ENCODE data around the gene RAB3A. TPM values are rescaled to one million over a fixed set of nuclear protein-coding genes. Genes with fewer than 3 reads are reported as not detected.

Gene RAB3A, protein sequence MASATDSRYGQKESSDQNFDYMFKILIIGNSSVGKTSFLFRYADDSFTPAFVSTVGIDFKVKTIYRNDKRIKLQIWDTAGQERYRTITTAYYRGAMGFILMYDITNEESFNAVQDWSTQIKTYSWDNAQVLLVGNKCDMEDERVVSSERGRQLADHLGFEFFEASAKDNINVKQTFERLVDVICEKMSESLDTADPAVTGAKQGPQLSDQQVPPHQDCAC
- 1 to 10 TPM in 1 of 2 donors, under 1 TPM in 1; 0.52 to 8.2 TPM for total RNA-seq

DNA sequence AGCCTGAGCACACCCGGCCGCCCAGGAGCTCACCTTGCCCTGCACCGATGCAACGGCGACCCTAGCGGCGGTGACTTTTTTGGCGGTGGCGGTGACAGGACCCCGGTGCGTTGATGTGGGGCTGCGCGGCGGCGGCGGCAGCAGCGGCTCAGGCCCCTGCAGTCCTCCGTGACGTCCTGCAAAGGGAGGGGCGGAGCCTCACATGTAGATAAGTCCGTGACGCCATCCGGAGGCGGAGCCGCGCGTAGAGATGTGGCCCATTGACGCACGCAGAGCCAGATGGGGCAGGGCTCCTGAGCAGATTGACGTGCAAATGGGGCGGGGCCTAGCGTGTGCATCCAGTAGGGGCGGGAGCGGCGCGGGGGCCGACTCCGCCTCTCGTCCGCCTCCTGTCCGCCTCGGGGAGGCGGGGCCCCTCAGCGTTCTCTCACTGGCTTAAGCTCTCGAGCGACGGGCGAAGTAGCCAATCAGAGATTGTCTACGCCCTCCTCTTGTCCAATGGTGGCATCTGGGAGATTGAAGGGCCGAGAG is at the start of gene RAB3A:
Gene RAB3A, minus strand, starts transcription at position 180 of the 531 bp plus-strand sequence. CDS start 1,302 bp downstream, outside the sequence.
- TF ChIP-seq POLR2A (IDR thresholded peaks at IDR 0.05), result peak in 1 of 3 donors; percentile 69
- TF ChIP-seq, protein P1, sequence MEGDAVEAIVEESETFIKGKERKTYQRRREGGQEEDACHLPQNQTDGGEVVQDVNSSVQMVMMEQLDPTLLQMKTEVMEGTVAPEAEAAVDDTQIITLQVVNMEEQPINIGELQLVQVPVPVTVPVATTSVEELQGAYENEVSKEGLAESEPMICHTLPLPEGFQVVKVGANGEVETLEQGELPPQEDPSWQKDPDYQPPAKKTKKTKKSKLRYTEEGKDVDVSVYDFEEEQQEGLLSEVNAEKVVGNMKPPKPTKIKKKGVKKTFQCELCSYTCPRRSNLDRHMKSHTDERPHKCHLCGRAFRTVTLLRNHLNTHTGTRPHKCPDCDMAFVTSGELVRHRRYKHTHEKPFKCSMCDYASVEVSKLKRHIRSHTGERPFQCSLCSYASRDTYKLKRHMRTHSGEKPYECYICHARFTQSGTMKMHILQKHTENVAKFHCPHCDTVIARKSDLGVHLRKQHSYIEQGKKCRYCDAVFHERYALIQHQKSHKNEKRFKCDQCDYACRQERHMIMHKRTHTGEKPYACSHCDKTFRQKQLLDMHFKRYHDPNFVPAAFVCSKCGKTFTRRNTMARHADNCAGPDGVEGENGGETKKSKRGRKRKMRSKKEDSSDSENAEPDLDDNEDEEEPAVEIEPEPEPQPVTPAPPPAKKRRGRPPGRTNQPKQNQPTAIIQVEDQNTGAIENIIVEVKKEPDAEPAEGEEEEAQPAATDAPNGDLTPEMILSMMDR (IDR thresholded peaks at IDR 0.05), result peak in 3 of 7 experiments; percentile 12 to 17 (median 14)
- H3K36me3 ChIP-seq (replicated peaks in 1 of 2; ENCODE audit: insufficient read depth in 1 of 2, low read depth in 2 of 2), result no peaks in the 10 kb centered on the region
- WGBS, 2 donors, result 0% methylated on average over 1 to 50 of the region's 50 CpGs
- no peaks in the 10 kb centered on the region for H3K9me3 ChIP-seq
- DNase-seq (peak; percentile 100), ATAC-seq (peak; percentile 94)
- peak within 1 kb of the TSS; percentile 32 to 80 for H3K4me3 ChIP-seq
- H3K27ac ChIP-seq, result peak within 1 kb of the TSS; percentile 71 to 95 (median 86)
- H3K4me1 ChIP-seq, result peaks cover 26% of the 10 kb centered on the region
- H3K27me3 ChIP-seq, result no peaks in the 10 kb centered on the region
- intact Hi-C loops (cut with DNase I), result no loop called here

DNA sequence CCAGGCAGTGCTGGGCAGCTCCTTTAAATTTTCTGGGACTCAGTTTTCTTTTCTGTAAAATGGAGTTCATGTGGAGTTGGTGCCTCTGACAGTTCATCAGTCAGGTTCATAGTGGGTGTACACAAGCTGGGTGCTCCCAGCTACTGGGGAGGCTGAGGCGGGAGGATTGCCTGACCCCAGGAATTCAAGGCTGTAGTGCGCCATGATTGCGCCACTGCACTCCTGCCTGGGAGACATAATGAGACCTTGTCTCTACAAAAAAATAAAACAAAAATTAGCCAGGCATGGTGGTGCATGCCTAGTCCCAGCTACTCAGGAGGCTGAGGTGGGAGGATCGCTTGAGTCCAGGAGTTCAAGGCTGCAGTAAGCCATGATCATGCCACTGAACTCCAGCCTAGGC is 49.3 kb upstream of the RAB3A start:
- ATAC-seq (no peak), DNase-seq (no peak)
- Histone ChIP-seq H3K36me3 (replicated peaks in 1 of 2; ENCODE audit: insufficient read depth in 1 of 2, low read depth in 2 of 2) (no peaks in the 10 kb centered on the region), H3K27me3 (no peaks in the 10 kb centered on the region), H3K9me3 (no peaks in the 10 kb centered on the region), H3K4me1 (peaks cover 10% of the 10 kb centered on the region), H3K27ac (no peak overlapping the region), H3K4me3 (no peak overlapping the region)
- 65 to 79% methylated on average over 3 to 4 of the region's 4 CpGs for WGBS, 2 donors
- intact Hi-C loops (cut with DNase I), result loop anchor here (5.0 kb wide), 1 partner anchor 41 kb away; no protein-coding TSS in a partner anchor
- TF ChIP-seq, protein P1 (IDR thresholded peaks at IDR 0.05), result no peak
- TF ChIP-seq POLR2A (IDR thresholded peaks at IDR 0.05), result no peak

DNA sequence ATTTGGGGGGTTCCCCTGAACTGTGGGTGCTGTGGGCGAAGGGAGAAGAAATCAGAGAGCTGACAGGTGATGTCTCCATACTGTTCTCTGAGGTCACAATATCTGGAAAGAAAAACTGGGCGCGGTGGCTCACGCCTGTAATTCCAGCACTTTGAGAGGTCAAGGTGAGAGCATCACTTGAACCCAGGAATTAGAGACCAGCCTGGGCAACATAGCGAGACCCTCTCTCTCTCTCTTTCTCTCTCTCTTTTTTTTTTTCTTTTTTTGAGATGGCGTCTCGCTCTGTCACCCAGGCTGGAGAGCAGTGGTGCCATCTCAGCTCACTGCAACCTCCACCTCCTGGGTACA is 48.5 kb upstream of the RAB3A start:
- peaks cover 10% of the 10 kb centered on the region for H3K4me1 ChIP-seq
- ATAC-seq (no peak), DNase-seq (no peak)
- intact Hi-C loops (cut with DNase I), result loop anchor here (5.0 kb wide), 1 partner anchor 40 kb away; no protein-coding TSS in a partner anchor
- H3K36me3 ChIP-seq (replicated peaks in 1 of 2; ENCODE audit: insufficient read depth in 1 of 2, low read depth in 2 of 2), result no peaks in the 10 kb centered on the region
- H3K9me3 ChIP-seq, result no peaks in the 10 kb centered on the region
- H3K4me3 ChIP-seq, result no peak overlapping the region
- no peak overlapping the region for H3K27ac ChIP-seq
- H3K27me3 ChIP-seq, result no peaks in the 10 kb centered on the region
- 59 to 65% methylated on average over 6 to 7 of the region's 7 CpGs for WGBS, 2 donors
- TF ChIP-seq, protein P1 (IDR thresholded peaks at IDR 0.05), result no peak
- TF ChIP-seq POLR2A (IDR thresholded peaks at IDR 0.05), result no peak

DNA sequence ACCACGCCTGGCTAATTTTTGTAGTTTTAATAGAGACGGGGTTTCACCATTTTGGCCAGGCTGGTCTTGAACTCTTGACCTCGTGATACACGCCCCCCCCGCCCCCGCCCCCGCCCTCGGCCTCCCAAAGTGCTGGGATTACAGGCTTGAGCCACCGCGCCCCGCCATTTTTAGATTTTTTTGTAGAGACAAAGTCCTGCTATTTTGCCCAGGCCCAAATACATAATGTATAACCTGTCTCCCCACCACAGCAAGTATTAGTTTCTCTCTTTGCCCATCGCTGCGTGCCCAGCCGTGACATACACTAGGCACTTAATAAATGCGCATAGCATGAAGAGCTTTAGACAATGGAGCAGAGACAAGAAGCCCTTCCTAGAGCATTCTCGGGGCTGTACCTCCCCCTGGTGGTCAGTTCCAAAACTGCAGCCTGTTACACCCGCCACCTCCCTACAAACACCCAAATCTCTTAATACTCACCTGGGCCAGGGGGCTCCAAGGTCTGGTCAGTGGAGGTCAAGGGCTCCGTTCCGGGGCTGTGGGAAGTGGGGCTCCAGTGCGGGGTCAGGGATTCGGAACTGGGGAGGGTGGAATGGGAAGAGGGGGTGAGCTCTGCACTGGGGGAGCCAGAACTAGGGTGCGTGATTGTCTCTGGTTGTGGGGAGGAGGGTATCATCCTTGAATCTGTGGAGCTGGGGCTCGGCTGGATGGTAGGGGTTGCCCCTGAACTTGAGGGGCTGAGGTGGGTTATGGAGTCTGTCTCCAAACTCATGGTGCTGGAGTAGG is 47.9 kb upstream of the RAB3A start:
- Histone ChIP-seq H3K27ac (no peak overlapping the region), H3K4me1 (peaks cover 10% of the 10 kb centered on the region), H3K4me3 (no peak overlapping the region), H3K9me3 (no peaks in the 10 kb centered on the region), H3K27me3 (no peaks in the 10 kb centered on the region), H3K36me3 (replicated peaks in 1 of 2; ENCODE audit: insufficient read depth in 1 of 2, low read depth in 2 of 2) (no peaks in the 10 kb centered on the region)
- intact Hi-C loops (cut with DNase I), result loop anchor here (5.0 kb wide), 1 partner anchor 39 kb away; no protein-coding TSS in a partner anchor
- 15 to 19% methylated on average over 14 to 23 of the region's 23 CpGs for WGBS, 2 donors
- DNase-seq, result peak; percentile 73 to 83 (median 78)
- peak; percentile 78 for ATAC-seq
- no peak for TF ChIP-seq POLR2A (IDR thresholded peaks at IDR 0.05)
- TF ChIP-seq, protein P1 (IDR thresholded peaks at IDR 0.05), result peak; percentile 87 to 96 (median 90)
